ENCODE measurements around the gene EHF. TPM values are rescaled to one million over a fixed set of nuclear protein-coding genes. Genes with fewer than 3 reads are reported as not detected.

The EHF gene
- total RNA-seq, 4 donors from 2014 or later: 3.8 to 13.9 (median 8.1) TPM

- intact Hi-C loops (cut with DNase I): no loop called here
- peaks cover 31 to 36% of the 10 kb centered on the region in 2 donors for H3K4me1 ChIP-seq
- no peaks in the 10 kb centered on the region for H3K27me3 ChIP-seq
- WGBS, 2 donors: 77 to 79% methylated on average over 9 of the region's 9 CpGs
- TF ChIP-seq CTCF (IDR thresholded peaks at IDR 0.05) (no peak), POLR2A (IDR thresholded peaks at IDR 0.05) (no peak)
- H3K36me3 ChIP-seq: no peaks in the 10 kb centered on the region
- no peak overlapping the region for H3K27ac ChIP-seq
- DNase-seq: no peak
- no peak overlapping the region for H3K4me3 ChIP-seq (replicated peaks in 1 of 3)
- no peaks in the 10 kb centered on the region for H3K9me3 ChIP-seq
These were observed 23.9 kb downstream of the EHF start for GRCh38 chr11:34644669-34645406.

GRCh38 chr11:34646431-34646830 lies 25.5 kb downstream of the EHF start:
- Histone ChIP-seq H3K4me3 (replicated peaks in 1 of 3) (no peak overlapping the region), H3K4me1 (peaks cover 15 to 20% of the 10 kb centered on the region in 2 donors), H3K27me3 (no peaks in the 10 kb centered on the region), H3K36me3 (no peaks in the 10 kb centered on the region), H3K9me3 (no peaks in the 10 kb centered on the region), H3K27ac (no peak overlapping the region)
- DNase-seq: no peak
- intact Hi-C loops (cut with DNase I): no loop called here
- WGBS, 2 donors: 71 to 87% methylated on average over 8 of the region's 8 CpGs
- TF ChIP-seq POLR2A (IDR thresholded peaks at IDR 0.05) (no peak), CTCF (IDR thresholded peaks at IDR 0.05) (no peak)

GRCh38 chr11:34647131-34647530 lies 26.2 kb downstream of the EHF start:
- Histone ChIP-seq H3K9me3 (no peaks in the 10 kb centered on the region), H3K4me3 (replicated peaks in 1 of 3) (no peak overlapping the region), H3K36me3 (no peaks in the 10 kb centered on the region), H3K27me3 (no peaks in the 10 kb centered on the region), H3K4me1 (peaks cover 8 to 13% of the 10 kb centered on the region in 2 donors), H3K27ac (no peak overlapping the region)
- DNase-seq: no peak
- intact Hi-C loops (cut with DNase I): no loop called here
- no peak for TF ChIP-seq POLR2A (IDR thresholded peaks at IDR 0.05)
- no peak for TF ChIP-seq CTCF (IDR thresholded peaks at IDR 0.05)
- 70 to 80% methylated on average over 2 of the region's 2 CpGs for WGBS, 2 donors

- no peaks in the 10 kb centered on the region for H3K9me3 ChIP-seq
- TF ChIP-seq CTCF (IDR thresholded peaks at IDR 0.05) (no peak), POLR2A (IDR thresholded peaks at IDR 0.05) (no peak)
- no peak overlapping the region for H3K4me3 ChIP-seq (replicated peaks in 1 of 3)
- H3K27ac ChIP-seq: no peak overlapping the region
- no peaks in the 10 kb centered on the region for H3K27me3 ChIP-seq
- no peak for DNase-seq
- no peaks in the 10 kb centered on the region for H3K36me3 ChIP-seq
- WGBS, 2 donors: 93 to 96% methylated on average over 3 of the region's 3 CpGs
- peaks cover 4 to 9% of the 10 kb centered on the region in 2 donors for H3K4me1 ChIP-seq
- intact Hi-C loops (cut with DNase I): no loop called here
These were observed 26.6 kb downstream of the EHF start for GRCh38 chr11:34647532-34647931.

- no peaks in the 10 kb centered on the region for H3K27me3 ChIP-seq
- TF ChIP-seq CTCF (IDR thresholded peaks at IDR 0.05) (no peak), POLR2A (IDR thresholded peaks at IDR 0.05) (no peak)
- DNase-seq: no peak
- WGBS, 2 donors: 97 to 100% methylated on average over 1 of the region's 1 CpG
- no peaks in the 10 kb centered on the region for H3K36me3 ChIP-seq
- H3K9me3 ChIP-seq: no peaks in the 10 kb centered on the region
- no peak overlapping the region for H3K4me3 ChIP-seq (replicated peaks in 1 of 3)
- H3K27ac ChIP-seq: no peak overlapping the region
- intact Hi-C loops (cut with DNase I): no loop called here
- H3K4me1 ChIP-seq: peaks cover 0 to 4% of the 10 kb centered on the region in 2 donors
These were observed 27.1 kb downstream of the EHF start for GRCh38 chr11:34648036-34648435.

Data from thyroid gland (tissue), 4 donors.